HG02763 (cell line): ENCODE results near the gene PTH2.
"Not testable (repeated sequence)": the region's sequence is repeated elsewhere in the genome, so short reads cannot be mapped to it uniquely, and the experiment has no call there.

Experiments
- ATAC-seq: cut with Tn5 transposase; IDR thresholded peaks from one replicate; pipeline ENCODE4 v1.9.1; 2021; ENCODE audit warnings: mild to moderate bottlenecking, moderate library complexity; ENCODE audit not compliant: unreplicated experiment

The PTH2 gene, protein sequence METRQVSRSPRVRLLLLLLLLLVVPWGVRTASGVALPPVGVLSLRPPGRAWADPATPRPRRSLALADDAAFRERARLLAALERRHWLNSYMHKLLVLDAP

DNA sequence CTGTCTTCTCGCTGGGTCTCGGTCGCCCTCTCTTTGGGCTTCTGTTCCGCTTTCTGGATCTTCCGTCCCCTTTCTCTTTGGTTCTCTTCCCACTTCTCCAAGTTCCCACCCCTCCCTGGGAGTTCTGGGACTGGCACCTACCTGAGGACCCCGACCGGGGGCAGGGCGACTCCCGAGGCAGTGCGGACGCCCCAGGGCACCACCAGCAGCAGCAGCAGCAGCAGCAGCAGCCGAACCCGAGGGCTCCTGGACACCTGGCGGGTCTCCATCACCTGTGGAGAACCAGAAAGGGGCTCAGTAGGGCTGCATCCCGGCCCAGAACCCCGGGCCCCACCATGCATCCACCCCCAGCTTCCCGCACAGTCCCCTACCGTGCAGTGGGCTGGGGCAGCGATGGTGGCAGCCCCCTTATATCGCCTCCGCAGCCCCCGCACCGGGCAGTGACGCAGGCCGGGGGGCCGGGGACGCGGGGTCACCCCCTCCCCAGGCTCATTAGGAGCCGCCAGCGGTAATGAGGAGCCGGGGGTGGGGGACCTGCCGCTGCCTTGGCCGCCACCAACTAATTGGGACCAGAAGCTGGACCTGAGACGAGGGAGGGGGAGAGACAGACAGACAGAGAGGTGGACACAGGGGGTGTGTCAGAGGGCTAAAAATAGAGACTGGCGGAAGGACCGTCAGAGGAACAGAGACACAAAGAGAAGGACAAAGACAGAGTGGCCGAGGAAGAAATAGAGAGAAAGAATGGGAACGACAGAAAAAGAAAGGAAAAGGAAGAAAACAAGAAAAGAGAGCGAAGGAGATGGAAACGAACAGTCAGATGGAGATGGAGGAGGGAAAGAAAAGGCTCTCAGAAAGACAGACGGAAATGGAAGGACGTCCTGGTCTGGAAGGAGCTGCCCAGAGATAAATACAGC, at the start of gene PTH2:
Gene PTH2 (minus strand): TSS at position 371 of the 914 bp plus-strand sequence. CDS start 102 bp downstream, at position 269.
- no peak for ATAC-seq

DNA sequence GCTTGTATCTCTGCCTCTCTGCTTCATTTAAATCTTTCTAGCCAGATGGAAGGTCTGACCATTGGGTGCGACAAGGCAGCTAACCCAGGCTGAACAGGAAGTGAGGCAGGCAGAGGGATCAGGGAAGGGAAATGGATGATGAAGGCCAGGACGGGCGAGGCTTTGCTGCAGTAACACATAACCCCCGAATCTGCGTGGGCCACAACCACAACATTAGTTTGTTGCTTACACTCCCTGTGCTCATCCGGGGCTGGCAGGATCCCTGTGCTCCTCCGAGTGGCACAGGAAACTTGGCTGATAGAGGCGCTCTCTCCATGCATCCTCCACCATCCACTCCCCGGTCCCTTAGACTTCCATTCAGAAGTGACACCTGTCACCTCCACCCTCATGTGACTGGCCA, 49.7 kb upstream of the PTH2 start:
- no peak for ATAC-seq

DNA sequence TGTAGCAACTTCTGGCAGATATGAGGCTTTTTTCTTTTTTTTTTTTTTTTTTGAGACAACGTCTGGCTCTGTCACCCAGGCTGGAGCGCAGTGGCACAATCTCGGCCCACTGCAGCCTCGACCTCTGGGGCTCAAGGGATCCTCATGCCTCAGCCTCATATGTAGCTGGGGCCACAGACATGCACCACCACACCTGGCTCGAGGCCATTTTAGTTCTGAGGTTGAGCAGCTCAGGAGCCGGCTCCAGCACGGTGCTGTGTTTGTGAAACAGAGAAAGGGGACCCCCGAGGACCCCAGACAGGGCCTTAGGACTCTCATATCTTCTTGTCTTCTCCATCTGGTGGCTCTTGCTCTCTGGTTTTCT, 47.4 kb upstream of the PTH2 start:
- no peak for ATAC-seq

DNA sequence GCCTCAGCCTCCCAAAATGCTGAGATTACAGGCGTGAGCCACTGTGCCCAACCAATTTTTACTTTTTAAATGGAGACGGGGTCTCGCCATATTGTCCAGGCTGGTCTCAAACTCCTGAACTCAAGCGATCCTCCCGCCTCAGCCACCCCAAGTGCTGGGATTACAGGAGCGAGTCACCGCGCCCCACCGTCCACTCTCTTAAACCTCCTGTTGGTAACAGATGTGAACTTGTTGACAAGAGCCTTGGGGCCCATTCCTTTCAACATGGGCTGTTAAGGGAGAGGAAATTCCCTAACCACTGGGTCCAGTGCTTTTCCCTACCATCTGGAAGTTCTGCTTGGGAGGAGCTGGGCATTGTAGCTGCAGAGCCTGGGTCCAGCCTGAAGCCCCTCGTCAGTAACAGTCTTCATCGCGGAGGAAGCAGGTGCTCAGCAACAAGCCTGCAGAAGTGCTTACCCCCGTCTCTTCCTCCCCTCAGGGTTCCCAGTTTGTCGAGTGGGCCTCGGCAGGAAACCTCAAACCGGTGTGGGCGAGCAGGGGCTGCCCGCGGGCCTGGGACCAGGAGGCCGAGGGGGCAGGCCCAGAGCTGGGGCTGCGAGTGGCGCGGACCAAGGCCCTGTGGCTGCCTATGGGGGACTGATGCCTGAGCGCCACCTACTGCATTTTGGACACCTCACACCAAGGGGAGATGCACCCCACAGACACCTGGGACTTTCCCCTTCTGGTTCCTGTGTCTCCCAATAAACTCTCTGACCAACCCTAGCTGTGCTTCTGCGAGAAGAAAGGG, 46.8 kb upstream of the PTH2 start:
- peak; percentile 45 for ATAC-seq

DNA sequence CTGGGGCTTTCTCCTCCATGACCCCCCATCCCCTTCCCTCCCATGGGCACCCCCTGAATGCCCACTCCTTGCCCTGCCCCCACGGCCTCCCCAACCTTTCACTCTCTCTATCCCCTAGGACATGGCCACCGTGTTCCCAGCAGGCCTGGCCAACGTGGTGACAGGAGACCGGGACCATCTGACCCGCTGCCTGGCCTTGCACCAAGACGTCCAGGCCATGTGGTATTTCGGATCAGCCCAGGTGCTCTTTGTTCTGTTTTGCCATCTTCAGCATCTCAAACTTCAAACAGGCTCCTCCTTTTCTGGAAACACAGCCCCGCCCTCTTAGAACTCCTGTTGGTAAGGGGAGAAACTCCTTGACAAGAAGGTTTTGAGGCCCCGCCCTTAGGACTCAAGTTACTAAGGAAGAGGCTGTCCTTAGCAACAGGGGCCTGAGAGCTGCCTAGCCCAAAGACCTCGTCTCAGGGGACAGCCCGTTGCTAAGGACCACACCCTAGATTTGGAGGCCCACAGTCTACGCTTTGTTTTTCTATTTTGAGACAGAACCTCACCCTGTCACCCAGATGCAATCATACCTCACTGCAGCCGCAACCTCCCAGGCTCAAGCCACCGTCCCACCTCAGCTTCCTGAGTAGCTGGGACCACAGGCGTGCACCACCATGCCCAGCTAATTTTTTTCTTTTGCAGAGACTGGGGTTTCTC, 45.7 kb upstream of the PTH2 start:
- ATAC-seq = no peak

DNA sequence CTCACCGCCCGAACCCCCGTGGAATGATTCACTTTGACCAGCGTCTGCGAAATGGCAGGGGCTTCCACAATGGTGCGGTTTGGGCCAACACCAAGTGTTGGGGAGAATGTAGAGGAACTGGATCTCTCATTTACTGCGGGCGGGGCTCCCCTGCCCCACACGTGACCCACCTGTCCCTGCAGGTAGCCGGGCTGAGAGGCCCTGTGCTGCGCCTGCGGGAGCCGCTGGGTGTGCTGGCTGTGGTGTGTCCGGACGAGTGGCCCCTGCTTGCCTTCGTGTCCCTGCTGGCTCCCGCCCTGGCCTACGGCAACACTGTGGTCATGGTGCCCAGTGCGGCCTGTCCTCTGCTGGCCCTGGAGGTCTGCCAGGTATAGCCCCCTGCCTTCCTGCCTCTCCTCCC, 45.0 kb upstream of the PTH2 start:
- ATAC-seq = no peak

DNA sequence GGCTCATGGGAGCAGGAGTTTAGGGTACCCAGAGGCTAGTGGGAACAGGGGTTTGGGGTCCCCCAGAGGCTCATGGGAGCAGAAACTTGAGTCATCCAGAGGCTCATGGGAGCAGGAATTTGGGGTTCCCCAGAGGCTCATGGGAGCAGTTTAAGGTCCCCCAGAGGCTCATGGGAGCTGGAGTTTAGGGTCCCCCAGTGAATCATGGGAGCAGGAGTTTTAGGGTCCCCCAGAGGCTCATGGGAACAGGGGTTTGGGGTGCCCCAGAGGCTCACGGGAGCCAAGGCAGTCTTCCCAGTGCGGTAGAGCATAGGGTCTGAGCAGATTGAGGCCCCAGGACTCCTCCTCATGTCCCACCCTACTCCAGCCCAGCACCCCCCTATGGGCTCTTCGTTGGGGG, 42.1 kb upstream of the PTH2 start:
- no peak for ATAC-seq

DNA sequence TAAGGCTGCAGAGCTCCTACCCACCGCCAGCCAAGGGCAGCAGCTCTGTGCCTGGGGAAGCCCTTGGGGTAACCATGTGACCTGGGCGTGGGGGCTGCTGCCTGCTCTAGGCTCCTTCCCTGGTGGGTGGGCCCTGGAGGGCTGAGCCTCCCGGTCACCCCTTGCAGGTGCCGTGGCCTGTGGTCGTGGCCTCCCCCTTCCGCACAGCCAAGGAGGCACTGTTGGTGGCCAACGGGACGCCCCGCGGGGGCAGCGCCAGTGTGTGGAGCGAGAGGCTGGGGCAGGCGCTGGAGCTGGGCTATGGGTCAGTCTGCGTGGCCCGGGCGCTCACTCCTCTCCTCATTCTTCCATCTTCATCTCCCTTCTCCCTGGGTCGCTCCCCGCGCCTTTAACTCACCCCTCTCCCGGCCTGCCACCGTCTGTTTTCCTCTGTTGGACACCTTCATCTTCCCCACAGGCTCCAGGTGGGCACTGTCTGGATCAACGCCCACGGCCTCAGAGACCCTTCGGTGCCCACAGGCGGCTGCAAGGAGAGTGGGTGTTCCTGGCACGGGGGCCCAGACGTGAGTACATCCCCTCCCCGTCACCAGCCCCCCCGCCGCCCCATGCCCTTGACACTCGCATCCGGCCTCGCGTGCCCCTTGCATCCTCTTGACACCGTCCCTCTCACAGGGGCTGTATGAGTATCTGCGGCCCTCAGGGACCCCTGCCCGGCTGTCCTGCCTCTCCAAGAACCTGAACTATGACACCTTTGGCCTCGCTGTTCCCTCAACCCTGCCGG, 40.9 kb upstream of the PTH2 start:
- no peak for ATAC-seq

DNA sequence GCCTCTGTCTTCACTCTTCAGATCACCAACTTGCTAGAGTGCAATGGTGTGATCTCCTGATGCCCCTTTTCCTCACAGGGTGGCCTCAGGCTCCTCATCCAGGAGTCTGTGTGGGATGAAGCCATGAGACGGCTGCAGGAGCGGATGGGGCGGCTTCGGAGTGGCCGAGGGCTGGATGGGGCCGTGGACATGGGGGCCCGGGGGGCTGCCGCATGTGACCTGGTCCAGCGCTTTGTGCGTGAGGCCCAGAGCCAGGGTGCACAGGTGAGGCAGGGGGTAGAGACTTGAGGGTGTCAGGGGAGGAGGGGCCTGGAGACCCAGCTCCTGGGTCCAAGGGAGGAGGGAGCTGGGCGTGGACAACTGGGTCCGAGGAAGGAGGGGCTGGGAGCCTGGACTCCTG, 39.3 kb upstream of the PTH2 start:
- ATAC-seq = no peak

DNA sequence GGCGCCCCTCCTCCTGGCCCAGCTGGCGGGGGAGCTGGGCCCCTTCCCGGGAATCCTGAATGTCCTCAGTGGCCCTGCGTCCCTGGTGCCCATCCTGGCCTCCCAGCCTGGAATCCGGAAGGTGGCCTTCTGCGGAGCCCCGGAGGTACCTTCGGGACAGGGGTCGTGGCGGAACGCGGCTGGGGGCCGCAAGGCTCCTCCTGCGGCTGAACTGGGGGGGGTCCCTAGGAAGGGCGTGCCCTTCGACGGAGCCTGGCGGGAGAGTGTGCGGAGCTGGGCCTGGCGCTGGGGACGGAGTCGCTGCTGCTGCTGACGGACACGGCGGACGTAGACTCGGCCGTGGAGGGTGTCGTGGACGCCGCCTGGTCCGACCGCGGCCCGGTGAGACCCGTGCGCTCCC, 38.4 kb upstream of the PTH2 start:
- ATAC-seq = no peak

DNA sequence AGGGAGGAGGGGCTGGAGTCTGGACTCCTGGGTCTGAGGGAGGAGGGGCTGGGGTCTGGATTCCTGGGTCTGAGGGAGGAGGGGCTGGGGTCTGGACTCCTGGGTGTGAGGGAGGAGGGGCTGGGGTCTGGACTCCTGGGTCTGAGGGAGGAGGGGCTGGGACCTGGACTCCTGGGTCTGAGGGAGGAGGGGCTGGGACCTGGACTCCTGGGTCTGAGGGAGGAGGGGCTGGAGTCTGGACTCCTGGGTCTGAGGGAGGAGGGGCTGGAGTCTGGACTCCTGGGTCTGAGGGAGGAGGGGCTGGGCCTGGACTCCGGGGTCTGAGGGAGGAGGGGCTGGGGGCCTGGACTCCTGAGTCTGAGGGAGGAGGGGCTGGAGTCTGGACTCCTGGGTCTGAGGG, 37.9 kb upstream of the PTH2 start:
- not testable (repeated sequence) for ATAC-seq

DNA sequence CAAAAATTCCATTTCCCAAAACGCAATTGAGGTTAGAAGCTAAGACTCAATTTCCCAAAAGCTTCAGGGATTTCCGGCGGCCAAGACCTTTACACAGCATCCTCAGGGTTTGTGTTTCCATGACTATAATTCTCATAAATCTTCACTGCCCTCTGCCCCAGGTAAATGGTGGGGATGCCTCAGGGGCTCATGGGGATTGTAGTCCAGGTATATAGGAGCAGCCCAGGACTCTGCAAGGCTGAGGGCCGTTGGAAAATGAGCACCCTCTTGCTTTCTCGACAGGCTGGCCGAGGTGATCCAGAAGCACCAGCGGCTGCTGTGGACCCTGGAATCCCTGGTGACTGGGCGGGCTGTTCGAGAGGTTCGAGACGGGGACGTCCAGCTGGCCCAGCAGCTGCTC, 36.1 kb upstream of the PTH2 start:
- ATAC-seq = no peak

DNA sequence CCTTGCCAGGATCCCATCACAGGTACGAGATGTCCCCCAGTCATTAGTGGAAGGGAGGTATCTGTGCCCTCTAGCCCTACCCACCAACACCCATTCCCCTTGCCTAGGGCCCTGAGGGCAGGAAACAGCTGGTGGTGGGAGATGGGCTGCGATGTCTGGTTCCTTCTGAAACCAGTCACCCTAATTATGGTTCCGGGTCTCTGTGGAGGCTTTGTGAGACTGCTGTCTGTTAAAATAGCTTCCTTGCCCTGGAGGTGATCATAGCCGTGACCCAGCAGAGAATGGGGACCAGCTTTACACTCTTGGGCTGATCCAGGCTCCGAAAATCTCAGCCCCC, 35.3 kb upstream of the PTH2 start:
- ATAC-seq = no peak

DNA sequence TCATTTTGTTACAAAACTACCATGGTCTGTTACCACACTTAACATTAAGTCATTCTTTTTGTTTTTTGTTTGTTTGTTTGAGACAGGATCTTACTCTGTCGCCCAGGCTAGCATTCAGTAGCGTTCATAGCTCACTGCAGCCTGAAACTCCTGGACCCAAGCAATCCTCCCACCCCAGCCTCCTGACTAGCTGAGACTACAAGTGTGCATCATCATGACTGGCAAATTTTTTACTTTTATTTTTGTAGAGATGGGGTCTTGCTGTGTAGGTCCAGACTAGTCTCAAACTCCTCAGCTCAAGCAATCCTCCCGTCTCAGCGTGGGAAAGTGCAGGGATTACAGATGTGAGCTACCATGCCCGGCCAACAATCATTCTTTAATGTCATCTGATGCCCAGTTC, 33.1 kb upstream of the PTH2 start:
- no peak for ATAC-seq

DNA sequence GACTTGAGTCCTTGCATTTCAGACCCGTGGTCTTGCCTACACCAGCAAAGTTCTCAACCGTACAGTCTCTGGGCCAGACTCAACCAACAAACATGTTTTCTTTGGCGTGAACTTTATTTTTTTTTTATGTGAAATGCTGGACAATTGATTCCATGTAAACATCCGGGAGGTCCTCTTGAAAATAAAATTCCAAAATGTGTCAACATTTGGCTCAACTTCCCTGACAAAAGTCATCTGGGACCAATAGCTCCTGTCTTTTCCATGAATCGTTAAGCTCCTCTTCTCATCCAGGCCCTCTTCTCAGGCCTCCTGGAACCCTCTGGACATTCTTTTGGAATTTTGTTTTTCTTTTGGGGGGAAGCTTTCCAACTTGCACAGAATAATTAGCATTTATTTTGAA, 32.5 kb upstream of the PTH2 start:
- ATAC-seq = no peak

DNA sequence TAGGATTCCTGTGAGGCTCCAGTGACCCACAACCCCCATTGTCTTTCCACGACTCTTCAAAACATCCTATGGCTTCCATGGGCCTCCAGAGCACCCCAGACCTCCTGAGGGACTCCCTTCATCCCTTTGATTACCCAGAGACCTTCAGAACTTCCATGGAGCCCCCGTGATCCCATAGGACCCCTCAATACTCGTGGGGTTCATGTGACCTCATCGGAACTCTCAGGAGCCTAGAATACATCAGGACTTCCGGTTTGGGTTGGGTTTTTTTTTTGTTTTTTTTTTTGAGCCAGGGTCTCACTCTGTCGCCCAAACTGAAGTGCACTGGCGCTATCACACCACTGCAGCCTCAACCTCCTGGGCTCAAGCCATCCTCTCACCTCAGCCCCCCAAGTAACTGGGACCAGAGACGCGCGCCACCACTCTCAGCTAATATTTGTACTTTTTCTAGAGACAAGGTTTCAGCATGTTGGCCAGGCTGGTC, 30.6 kb upstream of the PTH2 start:
- ATAC-seq = no peak

DNA sequence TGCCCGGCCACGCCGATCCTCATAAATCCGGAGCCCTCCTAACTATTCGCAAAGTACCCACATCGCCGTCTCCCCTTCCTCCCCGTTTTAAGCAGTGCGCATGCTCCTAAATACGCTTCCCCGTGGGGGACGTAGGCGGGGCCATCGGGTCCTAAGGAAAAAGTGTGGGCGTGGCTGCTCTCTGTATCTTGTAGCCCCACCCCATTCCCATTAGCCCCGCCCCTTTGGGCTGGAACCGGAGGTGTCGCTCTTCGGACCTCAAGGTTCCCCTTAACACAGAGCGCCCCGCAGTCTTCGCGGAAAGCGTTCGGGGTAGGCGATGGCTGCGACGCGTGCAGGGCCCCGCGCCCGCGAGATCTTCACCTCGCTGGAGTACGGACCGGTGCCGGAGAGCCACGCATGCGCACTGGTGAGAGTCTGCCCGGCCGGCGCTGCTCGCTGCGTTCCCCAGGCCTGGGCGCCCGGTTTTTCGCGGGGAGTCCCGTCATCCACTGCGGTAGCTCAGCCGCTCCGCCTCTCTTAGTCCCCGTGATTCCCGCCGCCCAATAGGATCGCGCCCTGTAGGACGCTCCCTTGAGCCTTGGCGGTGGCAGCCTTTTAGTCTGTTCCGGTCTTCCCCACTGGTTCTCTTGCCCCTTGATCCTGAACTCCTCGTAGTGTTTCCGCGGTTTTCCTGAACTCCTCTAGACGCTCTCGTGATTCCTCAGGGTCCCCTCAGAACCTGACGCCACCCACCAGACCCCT, 29.9 kb upstream of the PTH2 start, which contains the start of gene ALDH16A1:
Gene ALDH16A1 (plus strand): TSS at position 213 of the 744 bp plus-strand sequence. CDS start 107 bp downstream, at position 320.
- ATAC-seq = peak; percentile 85

DNA sequence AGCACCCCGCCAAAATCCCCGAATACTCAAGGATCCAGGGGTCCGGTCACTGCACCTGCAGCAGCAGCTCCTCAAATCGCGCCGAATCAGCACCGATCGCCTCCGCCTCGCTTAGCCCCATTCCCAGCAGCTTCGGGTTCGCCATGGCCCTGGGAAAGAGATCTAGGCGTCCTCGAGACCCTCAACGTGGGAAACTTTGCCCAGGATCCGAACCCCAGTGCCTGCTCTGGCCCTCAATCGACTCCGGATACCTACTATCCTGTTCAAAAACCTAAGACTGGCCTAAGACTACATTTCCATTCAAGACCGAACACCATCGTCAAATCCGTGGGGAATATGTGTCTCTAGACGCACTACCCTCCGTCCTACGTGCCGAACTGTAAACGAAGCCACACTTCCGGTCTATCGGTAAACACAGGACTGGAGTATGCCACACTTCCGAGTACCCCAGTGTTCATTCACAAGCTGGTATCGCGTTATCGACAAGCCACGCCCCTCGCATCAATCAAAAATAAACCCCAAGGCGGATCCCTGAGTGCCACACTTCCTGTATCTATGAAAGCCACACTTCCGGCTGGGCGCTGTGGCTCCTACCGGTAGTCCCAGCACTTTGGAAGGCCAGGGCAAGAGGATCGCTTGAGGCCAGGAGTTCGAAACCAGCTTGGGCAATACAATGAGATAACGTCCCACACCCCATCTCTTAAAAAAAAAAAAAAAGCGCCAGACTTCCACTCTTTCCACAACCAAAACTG, 28.4 kb upstream of the PTH2 start, which contains the start of gene PIH1D1:
Gene PIH1D1 (minus strand): TSS at position 385 of the 752 bp plus-strand sequence. CDS start 240 bp downstream, at position 145.
- ATAC-seq = peak; percentile 63

DNA sequence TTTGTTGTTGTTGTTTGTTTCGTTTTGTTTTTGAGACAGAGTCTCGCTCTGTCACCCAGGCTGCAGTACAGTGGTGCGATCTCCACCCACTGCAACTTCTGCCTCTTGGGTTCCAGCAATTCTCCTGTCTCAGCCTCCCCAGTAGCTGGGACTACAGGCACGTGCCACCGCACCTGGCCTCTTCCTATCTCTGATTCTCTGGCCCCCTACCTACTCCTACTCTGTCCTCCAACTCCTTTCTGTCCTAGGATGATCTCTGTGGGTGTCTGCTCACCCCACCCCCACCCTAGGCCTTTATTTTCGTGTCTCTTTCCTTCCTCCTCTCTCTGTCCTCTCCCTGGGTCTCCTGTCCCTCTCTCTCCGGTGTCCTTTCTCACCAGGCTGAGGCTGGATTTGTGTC, 27.2 kb upstream of the PTH2 start:
- ATAC-seq = no peak
